HEK293 (cell line): ENCODE measurements around the gene FAM89A.

Experiments used
- MYNN ChIP-seq: fragments of 450-650 bp; formaldehyde crosslinking; IDR thresholded peaks from 2 replicates; pipeline ENCODE4 v1.5.1; 2016; ENCODE audit warnings: missing biosample characterization, missing genetic modification characterization, borderline replicate concordance
- OVOL3 ChIP-seq: fragments of 450-650 bp; formaldehyde crosslinking; IDR thresholded peaks from 2 replicates; pipeline ENCODE4 v1.5.1; 2016; ENCODE audit warnings: missing biosample characterization, missing genetic modification characterization
- RBAK ChIP-seq: fragments of 450-650 bp; formaldehyde crosslinking; IDR thresholded peaks from 2 replicates; pipeline ENCODE4 v1.5.1; 2016; ENCODE audit warnings: missing biosample characterization, missing genetic modification characterization
- REPIN1 ChIP-seq: fragments of 450-650 bp; formaldehyde crosslinking; IDR thresholded peaks from 2 replicates; pipeline ENCODE4 v1.5.1; 2017; ENCODE audit warnings: missing biosample characterization, missing genetic modification characterization, low read depth
- TRIM28 ChIP-seq: IDR thresholded peaks from 2 replicates; pipeline ENCODE4 v1.6.1; 2011; ENCODE audit warnings: low read length, control low read depth, borderline replicate concordance
- ZBTB48 ChIP-seq: fragments of 450-650 bp; formaldehyde crosslinking; IDR thresholded peaks from 2 replicates; pipeline ENCODE4 v1.5.1; 2016; ENCODE audit warnings: missing biosample characterization, missing genetic modification characterization
- ZNF155 ChIP-seq: fragments of 450-650 bp; formaldehyde crosslinking; IDR thresholded peaks from 2 replicates; pipeline ENCODE4 v1.5.1; 2016; ENCODE audit warnings: missing biosample characterization, missing genetic modification characterization
- ZNF16 ChIP-seq: fragments of 450-650 bp; formaldehyde crosslinking; IDR thresholded peaks from 2 replicates; pipeline ENCODE4 v1.5.1; 2016; ENCODE audit warnings: low read depth, missing biosample characterization, missing genetic modification characterization
- ZNF404 ChIP-seq: fragments of 450-650 bp; formaldehyde crosslinking; IDR thresholded peaks from 2 replicates; pipeline ENCODE4 v1.5.1; 2017; ENCODE audit warnings: missing biosample characterization, missing genetic modification characterization
- ZNF423 ChIP-seq: fragments of 450-650 bp; formaldehyde crosslinking; IDR thresholded peaks from 2 replicates; pipeline ENCODE4 v1.5.1; 2016; ENCODE audit warnings: missing biosample characterization, missing genetic modification characterization
- ZNF560 ChIP-seq: fragments of 450-650 bp; formaldehyde crosslinking; IDR thresholded peaks from 2 replicates; pipeline ENCODE4 v1.5.1; 2017; ENCODE audit warnings: missing biosample characterization, missing genetic modification characterization, borderline replicate concordance
- ZNF596 ChIP-seq: fragments of 450-650 bp; IDR thresholded peaks from 2 replicates; pipeline ENCODE4 v1.5.0; 2018; ENCODE audit warnings: missing biosample characterization, mild to moderate bottlenecking, missing genetic modification characterization, moderate library complexity
- ZNF658 ChIP-seq: fragments of 450-650 bp; formaldehyde crosslinking; IDR thresholded peaks from 2 replicates; pipeline ENCODE4; 2016; ENCODE audit warnings: missing biosample characterization, missing genetic modification characterization
- ZNF670 ChIP-seq: fragments of 450-650 bp; formaldehyde crosslinking; IDR thresholded peaks from 2 replicates; pipeline ENCODE4 v1.5.1; 2016; ENCODE audit warnings: missing biosample characterization, missing genetic modification characterization, low read depth
- ZNF677 ChIP-seq: fragments of 450-650 bp; IDR thresholded peaks from 2 replicates; pipeline ENCODE4 v1.5.0; 2018; ENCODE audit warnings: missing biosample characterization, mild to moderate bottlenecking, missing genetic modification characterization, moderate library complexity
- ZNF707 ChIP-seq: fragments of 450-650 bp; formaldehyde crosslinking; IDR thresholded peaks from 2 replicates; pipeline ENCODE4 v1.5.1; 2016; ENCODE audit warnings: missing biosample characterization, missing genetic modification characterization
- ZNF76 ChIP-seq: fragments of 450-650 bp; formaldehyde crosslinking; IDR thresholded peaks from 2 replicates; pipeline ENCODE4; 2016; ENCODE audit warnings: low read depth, missing biosample characterization, missing genetic modification characterization, borderline replicate concordance
- ZNF768 ChIP-seq: fragments of 450-650 bp; formaldehyde crosslinking; IDR thresholded peaks from 2 replicates; pipeline ENCODE4 v1.5.1; 2018; ENCODE audit warnings: missing biosample characterization, mild to moderate bottlenecking, missing genetic modification characterization
- ZNF837 ChIP-seq: fragments of 450-650 bp; formaldehyde crosslinking; IDR thresholded peaks from 2 replicates; pipeline ENCODE4 v1.5.1; 2016; ENCODE audit warnings: missing biosample characterization, missing genetic modification characterization
- ZSCAN23 ChIP-seq: fragments of 450-650 bp; formaldehyde crosslinking; IDR thresholded peaks from 2 replicates; pipeline ENCODE4 v1.5.1; 2016; ENCODE audit warnings: missing biosample characterization, missing genetic modification characterization
- TF ChIP-seq, protein P1 (sequence below): fragments of 450-650 bp; formaldehyde crosslinking; conservative IDR thresholded peaks from 2 replicates; pipeline ENCODE4 v1.5.1; 2016; ENCODE audit warnings: low read depth, missing biosample characterization, missing genetic modification characterization
- TF ChIP-seq, protein P2 (sequence below): fragments of 450-650 bp; formaldehyde crosslinking; IDR thresholded peaks from 2 replicates; pipeline ENCODE4 v1.5.1; 2016; ENCODE audit warnings: missing biosample characterization, missing genetic modification characterization, borderline replicate concordance
- TF ChIP-seq, protein P3 (sequence below): IDR thresholded peaks from 2 replicates; pipeline ENCODE4 v1.6.1; 2011; ENCODE audit warnings: mild to moderate bottlenecking, low read depth, low read length, borderline replicate concordance
- TF ChIP-seq, protein P4 (sequence below): fragments of 450-650 bp; formaldehyde crosslinking; IDR thresholded peaks from 2 replicates; pipeline ENCODE4 v1.5.1; 2016; ENCODE audit warnings: missing biosample characterization, missing genetic modification characterization, low read depth
- TF ChIP-seq, protein P5 (sequence below): fragments of 450-650 bp; formaldehyde crosslinking; IDR thresholded peaks from 2 replicates; pipeline ENCODE4 v1.5.1; 2016; ENCODE audit warnings: missing biosample characterization, missing genetic modification characterization, borderline replicate concordance
- TF ChIP-seq, protein P6 (sequence below): fragments of 450-650 bp; formaldehyde crosslinking; IDR thresholded peaks from 2 replicates; pipeline ENCODE4 v1.5.1; 2016; ENCODE audit warnings: missing biosample characterization, missing genetic modification characterization

The FAM89A gene

DNA sequence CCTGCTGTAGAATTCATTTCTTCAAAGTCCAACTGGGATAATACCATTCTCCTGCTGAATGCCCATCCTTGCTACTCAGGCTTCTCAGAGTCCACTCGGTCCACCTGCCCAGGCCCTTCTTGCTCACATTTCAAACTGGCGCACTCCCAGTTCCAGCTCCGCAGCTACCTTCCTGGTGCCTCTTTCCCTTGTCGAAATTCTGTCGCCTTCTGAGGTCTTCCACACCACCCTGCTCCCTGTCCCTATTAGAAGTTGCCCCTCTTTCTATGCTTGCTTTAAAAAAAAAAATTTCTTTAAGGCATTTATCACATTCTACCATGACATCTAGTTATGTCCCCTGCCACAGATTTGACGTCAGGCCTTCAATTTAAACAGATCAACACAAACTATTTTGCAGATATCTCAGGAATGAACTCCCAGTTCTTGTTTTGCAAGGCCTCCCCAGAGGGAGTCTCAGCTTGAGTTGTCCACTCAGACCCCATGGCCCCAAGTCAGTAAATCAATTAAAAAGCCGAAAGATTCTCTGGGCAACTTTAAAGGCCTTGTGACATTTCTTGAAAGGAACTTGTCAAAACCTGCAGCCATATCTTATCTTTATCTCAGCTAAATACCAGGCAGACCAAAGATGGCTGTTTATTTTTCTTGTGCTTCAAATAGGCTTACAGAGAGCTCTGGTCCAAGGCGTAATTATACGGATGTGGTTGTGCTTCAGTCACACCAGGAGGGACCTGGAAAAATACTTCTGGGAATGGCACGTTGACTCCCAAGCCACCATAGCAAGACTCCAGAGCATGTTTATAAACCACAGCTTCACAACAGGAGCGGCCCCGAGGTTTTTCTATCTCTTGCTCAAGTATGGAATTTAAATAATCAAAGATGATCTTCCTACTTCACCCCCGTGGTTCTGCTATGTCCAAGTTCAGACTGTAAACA, 2.2 kb downstream of the FAM89A start (continued):
- TF ChIP-seq, protein P1, sequence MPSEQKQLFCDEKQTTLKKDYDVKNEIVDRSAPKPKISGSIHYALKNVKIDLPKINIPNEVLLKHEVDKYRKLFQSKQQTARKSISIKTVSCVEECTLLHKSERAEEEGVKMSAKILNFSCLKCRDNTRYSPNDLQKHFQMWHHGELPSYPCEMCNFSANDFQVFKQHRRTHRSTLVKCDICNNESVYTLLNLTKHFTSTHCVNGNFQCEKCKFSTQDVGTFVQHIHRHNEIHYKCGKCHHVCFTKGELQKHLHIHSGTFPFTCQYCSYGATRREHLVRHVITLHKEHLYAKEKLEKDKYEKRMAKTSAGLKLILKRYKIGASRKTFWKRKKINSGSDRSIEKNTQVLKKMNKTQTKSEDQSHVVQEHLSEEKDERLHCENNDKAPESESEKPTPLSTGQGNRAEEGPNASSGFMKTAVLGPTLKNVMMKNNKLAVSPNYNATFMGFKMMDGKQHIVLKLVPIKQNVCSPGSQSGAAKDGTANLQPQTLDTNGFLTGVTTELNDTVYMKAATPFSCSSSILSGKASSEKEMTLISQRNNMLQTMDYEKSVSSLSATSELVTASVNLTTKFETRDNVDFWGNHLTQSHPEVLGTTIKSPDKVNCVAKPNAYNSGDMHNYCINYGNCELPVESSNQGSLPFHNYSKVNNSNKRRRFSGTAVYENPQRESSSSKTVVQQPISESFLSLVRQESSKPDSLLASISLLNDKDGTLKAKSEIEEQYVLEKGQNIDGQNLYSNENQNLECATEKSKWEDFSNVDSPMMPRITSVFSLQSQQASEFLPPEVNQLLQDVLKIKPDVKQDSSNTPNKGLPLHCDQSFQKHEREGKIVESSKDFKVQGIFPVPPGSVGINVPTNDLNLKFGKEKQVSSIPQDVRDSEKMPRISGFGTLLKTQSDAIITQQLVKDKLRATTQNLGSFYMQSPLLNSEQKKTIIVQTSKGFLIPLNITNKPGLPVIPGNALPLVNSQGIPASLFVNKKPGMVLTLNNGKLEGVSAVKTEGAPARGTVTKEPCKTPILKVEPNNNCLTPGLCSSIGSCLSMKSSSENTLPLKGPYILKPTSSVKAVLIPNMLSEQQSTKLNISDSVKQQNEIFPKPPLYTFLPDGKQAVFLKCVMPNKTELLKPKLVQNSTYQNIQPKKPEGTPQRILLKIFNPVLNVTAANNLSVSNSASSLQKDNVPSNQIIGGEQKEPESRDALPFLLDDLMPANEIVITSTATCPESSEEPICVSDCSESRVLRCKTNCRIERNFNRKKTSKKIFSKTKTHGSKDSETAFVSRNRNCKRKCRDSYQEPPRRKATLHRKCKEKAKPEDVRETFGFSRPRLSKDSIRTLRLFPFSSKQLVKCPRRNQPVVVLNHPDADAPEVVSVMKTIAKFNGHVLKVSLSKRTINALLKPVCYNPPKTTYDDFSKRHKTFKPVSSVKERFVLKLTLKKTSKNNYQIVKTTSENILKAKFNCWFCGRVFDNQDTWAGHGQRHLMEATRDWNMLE (tag by site-specific recombination): peak; percentile 22; the same call in 1 of the 2 replicates
- TF ChIP-seq ZNF837 (no peak), ZNF155 (tag by site-specific recombination) (no peak), ZNF423 (tag by site-specific recombination) (peak; percentile 81), ZNF658 (no peak), ZNF16 (tag by site-specific recombination) (no peak), ZNF768 (tag by site-specific recombination) (no peak), ZSCAN23 (tag by site-specific recombination) (no peak), ZNF560 (no peak), ZNF404 (tag by site-specific recombination) (no peak), ZNF76 (tag by site-specific recombination) (no peak), ZNF707 (tag by site-specific recombination) (peak; percentile 98), RBAK (tag by site-specific recombination) (no peak), ZNF677 (no peak), REPIN1 (tag by site-specific recombination) (peak; percentile 77; the same call in 1 of the 2 replicates), MYNN (no peak), TRIM28 (peak; percentile 96), ZNF670 (tag by site-specific recombination) (no peak), OVOL3 (tag by site-specific recombination) (peak; percentile 27; the same call in 1 of the 2 replicates), ZBTB48 (tag by site-specific recombination) (no peak), ZNF596 (tag by site-specific recombination) (peak; percentile 16; the same call in 1 of the 2 replicates)
- TF ChIP-seq, protein P2, sequence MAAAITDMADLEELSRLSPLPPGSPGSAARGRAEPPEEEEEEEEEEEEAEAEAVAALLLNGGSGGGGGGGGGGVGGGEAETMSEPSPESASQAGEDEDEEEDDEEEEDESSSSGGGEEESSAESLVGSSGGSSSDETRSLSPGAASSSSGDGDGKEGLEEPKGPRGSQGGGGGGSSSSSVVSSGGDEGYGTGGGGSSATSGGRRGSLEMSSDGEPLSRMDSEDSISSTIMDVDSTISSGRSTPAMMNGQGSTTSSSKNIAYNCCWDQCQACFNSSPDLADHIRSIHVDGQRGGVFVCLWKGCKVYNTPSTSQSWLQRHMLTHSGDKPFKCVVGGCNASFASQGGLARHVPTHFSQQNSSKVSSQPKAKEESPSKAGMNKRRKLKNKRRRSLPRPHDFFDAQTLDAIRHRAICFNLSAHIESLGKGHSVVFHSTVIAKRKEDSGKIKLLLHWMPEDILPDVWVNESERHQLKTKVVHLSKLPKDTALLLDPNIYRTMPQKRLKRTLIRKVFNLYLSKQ: no peak
- TF ChIP-seq, protein P3, sequence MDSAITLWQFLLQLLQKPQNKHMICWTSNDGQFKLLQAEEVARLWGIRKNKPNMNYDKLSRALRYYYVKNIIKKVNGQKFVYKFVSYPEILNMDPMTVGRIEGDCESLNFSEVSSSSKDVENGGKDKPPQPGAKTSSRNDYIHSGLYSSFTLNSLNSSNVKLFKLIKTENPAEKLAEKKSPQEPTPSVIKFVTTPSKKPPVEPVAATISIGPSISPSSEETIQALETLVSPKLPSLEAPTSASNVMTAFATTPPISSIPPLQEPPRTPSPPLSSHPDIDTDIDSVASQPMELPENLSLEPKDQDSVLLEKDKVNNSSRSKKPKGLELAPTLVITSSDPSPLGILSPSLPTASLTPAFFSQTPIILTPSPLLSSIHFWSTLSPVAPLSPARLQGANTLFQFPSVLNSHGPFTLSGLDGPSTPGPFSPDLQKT: no peak
- TF ChIP-seq, protein P4, sequence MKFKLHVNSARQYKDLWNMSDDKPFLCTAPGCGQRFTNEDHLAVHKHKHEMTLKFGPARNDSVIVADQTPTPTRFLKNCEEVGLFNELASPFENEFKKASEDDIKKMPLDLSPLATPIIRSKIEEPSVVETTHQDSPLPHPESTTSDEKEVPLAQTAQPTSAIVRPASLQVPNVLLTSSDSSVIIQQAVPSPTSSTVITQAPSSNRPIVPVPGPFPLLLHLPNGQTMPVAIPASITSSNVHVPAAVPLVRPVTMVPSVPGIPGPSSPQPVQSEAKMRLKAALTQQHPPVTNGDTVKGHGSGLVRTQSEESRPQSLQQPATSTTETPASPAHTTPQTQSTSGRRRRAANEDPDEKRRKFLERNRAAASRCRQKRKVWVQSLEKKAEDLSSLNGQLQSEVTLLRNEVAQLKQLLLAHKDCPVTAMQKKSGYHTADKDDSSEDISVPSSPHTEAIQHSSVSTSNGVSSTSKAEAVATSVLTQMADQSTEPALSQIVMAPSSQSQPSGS (tag by site-specific recombination): no peak
- TF ChIP-seq, protein P5, sequence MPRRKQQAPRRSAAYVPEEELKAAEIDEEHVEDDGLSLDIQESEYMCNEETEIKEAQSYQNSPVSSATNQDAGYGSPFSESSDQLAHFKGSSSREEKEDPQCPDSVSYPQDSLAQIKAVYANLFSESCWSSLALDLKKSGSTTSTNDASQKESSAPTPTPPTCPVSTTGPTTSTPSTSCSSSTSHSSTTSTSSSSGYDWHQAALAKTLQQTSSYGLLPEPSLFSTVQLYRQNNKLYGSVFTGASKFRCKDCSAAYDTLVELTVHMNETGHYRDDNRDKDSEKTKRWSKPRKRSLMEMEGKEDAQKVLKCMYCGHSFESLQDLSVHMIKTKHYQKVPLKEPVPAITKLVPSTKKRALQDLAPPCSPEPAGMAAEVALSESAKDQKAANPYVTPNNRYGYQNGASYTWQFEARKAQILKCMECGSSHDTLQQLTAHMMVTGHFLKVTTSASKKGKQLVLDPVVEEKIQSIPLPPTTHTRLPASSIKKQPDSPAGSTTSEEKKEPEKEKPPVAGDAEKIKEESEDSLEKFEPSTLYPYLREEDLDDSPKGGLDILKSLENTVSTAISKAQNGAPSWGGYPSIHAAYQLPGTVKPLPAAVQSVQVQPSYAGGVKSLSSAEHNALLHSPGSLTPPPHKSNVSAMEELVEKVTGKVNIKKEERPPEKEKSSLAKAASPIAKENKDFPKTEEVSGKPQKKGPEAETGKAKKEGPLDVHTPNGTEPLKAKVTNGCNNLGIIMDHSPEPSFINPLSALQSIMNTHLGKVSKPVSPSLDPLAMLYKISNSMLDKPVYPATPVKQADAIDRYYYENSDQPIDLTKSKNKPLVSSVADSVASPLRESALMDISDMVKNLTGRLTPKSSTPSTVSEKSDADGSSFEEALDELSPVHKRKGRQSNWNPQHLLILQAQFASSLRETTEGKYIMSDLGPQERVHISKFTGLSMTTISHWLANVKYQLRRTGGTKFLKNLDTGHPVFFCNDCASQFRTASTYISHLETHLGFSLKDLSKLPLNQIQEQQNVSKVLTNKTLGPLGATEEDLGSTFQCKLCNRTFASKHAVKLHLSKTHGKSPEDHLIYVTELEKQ (tag by site-specific recombination): no peak; the same call in 1 of the 2 replicates
- TF ChIP-seq, protein P6, sequence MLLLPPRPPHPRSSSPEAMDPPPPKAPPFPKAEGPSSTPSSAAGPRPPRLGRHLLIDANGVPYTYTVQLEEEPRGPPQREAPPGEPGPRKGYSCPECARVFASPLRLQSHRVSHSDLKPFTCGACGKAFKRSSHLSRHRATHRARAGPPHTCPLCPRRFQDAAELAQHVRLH (tag by site-specific recombination): peak; percentile 87
